GM23248 (cell line): Measurements from ENCODE around the gene HSPA1A. TPM values are rescaled to one million over a fixed set of nuclear protein-coding genes. Genes with fewer than 3 reads are reported as not detected.
"Not testable (repeated sequence)": the region's sequence is repeated elsewhere in the genome, so short reads cannot be mapped to it uniquely, and the experiment has no call there.

Source experiments
- DNase-seq: peaks from one replicate; pipeline ENCODE4 v3.0.0-alpha.2; 2015
- H2AFZ ChIP-seq: fragments of 200-600 bp; sonication (generic); 2 replicates; pipeline ENCODE4 v1.6.1; 2016; ENCODE audit warnings: antibody characterized with exemption
- H3F3A ChIP-seq: fragments of 200-600 bp; sonication (generic); 2 replicates; pipeline ENCODE4 v1.6.1; 2016; ENCODE audit warnings: mild to moderate bottlenecking, antibody characterized with exemption, mixed run types; ENCODE audit not compliant: insufficient read depth
- H3K27ac ChIP-seq: fragments of 200-600 bp; sonication (generic); 2 replicates; pipeline ENCODE4 v1.5.1; 2016; ENCODE audit warnings: mild to moderate bottlenecking
- H3K27me3 ChIP-seq: fragments of 200-600 bp; sonication (generic); replicated peaks from 2 replicates; pipeline ENCODE4 v1.6.1; 2016; ENCODE audit warnings: mild to moderate bottlenecking; ENCODE audit not compliant: insufficient read depth
- H3K36me3 ChIP-seq: fragments of 200-600 bp; sonication (generic); 2 replicates; pipeline ENCODE4 v1.6.1; 2016; ENCODE audit warnings: low read depth, mild to moderate bottlenecking
- H3K4me1 ChIP-seq: fragments of 200-600 bp; sonication (generic); 2 replicates; pipeline ENCODE4 v1.6.1; 2016; ENCODE audit warnings: mild to moderate bottlenecking; ENCODE audit not compliant: insufficient read depth
- H3K4me2 ChIP-seq: fragments of 200-600 bp; sonication (generic); one replicate; pipeline ENCODE4 v1.6.1; 2016; ENCODE audit warnings: mild to moderate bottlenecking; ENCODE audit not compliant: unreplicated experiment
- H3K4me3 ChIP-seq: fragments of 200-600 bp; sonication (generic); 2 replicates; pipeline ENCODE4 v1.5.1; 2016; ENCODE audit warnings: mild to moderate bottlenecking
- H3K79me2 ChIP-seq: fragments of 200-600 bp; sonication (generic); 2 replicates; pipeline ENCODE4 v1.6.1; 2016; ENCODE audit warnings: mild to moderate bottlenecking; ENCODE audit not compliant: insufficient read depth
- H3K9ac ChIP-seq: fragments of 200-600 bp; sonication (generic); 2 replicates; pipeline ENCODE4 v1.6.1; 2016; ENCODE audit warnings: mild to moderate bottlenecking
- H3K9me2 ChIP-seq: fragments of 200-600 bp; sonication (generic); 2 replicates; pipeline ENCODE4 v1.6.1; 2016; ENCODE audit warnings: mixed run types, mild to moderate bottlenecking, moderate library complexity; ENCODE audit not compliant: insufficient read depth
- H3K9me3 ChIP-seq: fragments of 200-600 bp; sonication (generic); one replicate; pipeline ENCODE4 v1.6.1; 2017; ENCODE audit warnings: low read depth
- H4K20me1 ChIP-seq: fragments of 200-600 bp; sonication (generic); 2 replicates; pipeline ENCODE4 v1.6.0; 2016; ENCODE audit not compliant: insufficient read depth
- EZH2 ChIP-seq: fragments of 200-600 bp; sonication (generic); IDR thresholded peaks from 2 replicates; pipeline ENCODE4 v1.6.1; 2018; ENCODE audit warnings: antibody characterized with exemption, mild to moderate bottlenecking; ENCODE audit not compliant: insufficient read depth, poor library complexity, severe bottlenecking
- EZH2phosphoT487 ChIP-seq: fragments of 200-600 bp; sonication (generic); IDR thresholded peaks from 2 replicates; pipeline ENCODE4 v1.6.1; 2018; ENCODE audit warnings: antibody characterized with exemption, moderate library complexity, mild to moderate bottlenecking, low read depth; ENCODE audit not compliant: insufficient read depth
- WGBS, 2 experiments: methylation state at CpG; one replicate each; pipeline ENCODE4 v1.1.6; 2015 to 2017; ENCODE audit warnings: low lambda C conversion rate in 2 of 2, low coverage in 1 of 2; ENCODE audit errors: missing lambda C conversion rate in 2 of 2; 5-methylcytosine and 5-hydroxymethylcytosine counted together
- in situ Hi-C: fragments of 300-500 bp; cut with MboI; formaldehyde crosslinking; loops from 2 replicates; pipeline ENCODE4 v1.15.0; 2020
- polyA plus RNA-seq: library from polyadenylated mRNA; unstranded; fragments of >200 nt; fragmentation: Nextera tagmentation; extraction: Ambion mirVana; gene quantifications from 2 replicates; pipeline ENCODE4 v1.2.1, GENCODE V29; 2016
- total RNA-seq: library from RNA; depleted of rRNA; stranded (reverse); fragments of >200 nt; shearing (Covaris generic); gene quantifications from 2 replicates; pipeline ENCODE4 v1.2.3, GENCODE V29; 2014

The HSPA1A gene
- total and polyA plus RNA-seq, 2 experiments from 2014 or later: 67.5 to 107 TPM

GRCh38 chr6:31860349-31860748, 45.0 kb downstream of the HSPA1A start:
- H3K27me3 ChIP-seq: no peaks in the 10 kb centered on the region
- no peaks in the 10 kb centered on the region for H4K20me1 ChIP-seq
- H3K9ac ChIP-seq: no peak overlapping the region
- H3K79me2 ChIP-seq: peaks cover 11% of the 10 kb centered on the region
- H3K9me3 ChIP-seq: no peaks in the 10 kb centered on the region
- peaks cover 11% of the 10 kb centered on the region for H3K4me1 ChIP-seq
- DNase-seq: no peak
- no peak for TF ChIP-seq EZH2phosphoT487
- TF ChIP-seq EZH2: no peak
- in situ Hi-C loops: no loop called here
- no peak overlapping the region for H3K4me2 ChIP-seq
- 87 to 89% methylated on average over 13 of the region's 13 CpGs for WGBS, 2 experiments
- H2AFZ ChIP-seq: no peak overlapping the region
- H3F3A ChIP-seq: 0 out of 2 replicates have a peak, but pooled peaks cover 7% of the 10 kb centered on the region
- H3K36me3 ChIP-seq: no peaks in the 10 kb centered on the region; the same call in 1 of the 2 replicates
- H3K27ac ChIP-seq: no peak overlapping the region
- H3K9me2 ChIP-seq: no peaks in the 10 kb centered on the region
- no peak overlapping the region for H3K4me3 ChIP-seq

- TF ChIP-seq EZH2phosphoT487: no peak
- TF ChIP-seq EZH2: no peak
- H3K79me2 ChIP-seq: peaks cover 11% of the 10 kb centered on the region
- H3K27me3 ChIP-seq: no peaks in the 10 kb centered on the region
- no peaks in the 10 kb centered on the region for H3K9me2 ChIP-seq
- H3K4me2 ChIP-seq: no peak overlapping the region
- no peaks in the 10 kb centered on the region for H4K20me1 ChIP-seq
- DNase-seq: no peak
- peaks cover 11% of the 10 kb centered on the region for H3K4me1 ChIP-seq
- 0 out of 2 replicates have a peak, but pooled peaks cover 7% of the 10 kb centered on the region for H3F3A ChIP-seq
- WGBS, 2 experiments: 89 to 90% methylated on average over 7 of the region's 7 CpGs
- no peak overlapping the region for H3K9ac ChIP-seq
- H3K27ac ChIP-seq: no peak overlapping the region
- no peak overlapping the region for H2AFZ ChIP-seq
- no peaks in the 10 kb centered on the region; the same call in 1 of the 2 replicates for H3K36me3 ChIP-seq
- H3K9me3 ChIP-seq: no peaks in the 10 kb centered on the region
- in situ Hi-C loops: no loop called here
- H3K4me3 ChIP-seq: no peak overlapping the region
These were observed 45.8 kb downstream of the HSPA1A start for GRCh38 chr6:31861150-31861549.

- in situ Hi-C loops: no loop called here
- TF ChIP-seq EZH2phosphoT487 (no peak), EZH2 (no peak)
- peak overlapping the region; percentile 80 for H2AFZ ChIP-seq
- 23 to 34% methylated on average over 13 to 17 of the region's 17 CpGs for WGBS, 2 experiments
- peak overlapping the region; percentile 90 for H3K4me3 ChIP-seq
- peaks cover 11% of the 10 kb centered on the region for H3K4me1 ChIP-seq
- H3K4me2 ChIP-seq: peak overlapping the region; percentile 96
- peak overlapping the region; percentile 82 for H3K9ac ChIP-seq
- no peak overlapping the region for H3K27ac ChIP-seq
- H3K27me3 ChIP-seq: no peaks in the 10 kb centered on the region
- no peaks in the 10 kb centered on the region for H3K9me2 ChIP-seq
- H3K36me3 ChIP-seq: no peaks in the 10 kb centered on the region; the same call in 1 of the 2 replicates
- DNase-seq: no peak
- H3F3A ChIP-seq: 0 out of 2 replicates have a peak, but pooled peaks cover 7% of the 10 kb centered on the region
- no peaks in the 10 kb centered on the region for H4K20me1 ChIP-seq
- peaks cover 11% of the 10 kb centered on the region for H3K79me2 ChIP-seq
- no peaks in the 10 kb centered on the region for H3K9me3 ChIP-seq
These were observed 46.6 kb downstream of the HSPA1A start for GRCh38 chr6:31861919-31862343.

DNA sequence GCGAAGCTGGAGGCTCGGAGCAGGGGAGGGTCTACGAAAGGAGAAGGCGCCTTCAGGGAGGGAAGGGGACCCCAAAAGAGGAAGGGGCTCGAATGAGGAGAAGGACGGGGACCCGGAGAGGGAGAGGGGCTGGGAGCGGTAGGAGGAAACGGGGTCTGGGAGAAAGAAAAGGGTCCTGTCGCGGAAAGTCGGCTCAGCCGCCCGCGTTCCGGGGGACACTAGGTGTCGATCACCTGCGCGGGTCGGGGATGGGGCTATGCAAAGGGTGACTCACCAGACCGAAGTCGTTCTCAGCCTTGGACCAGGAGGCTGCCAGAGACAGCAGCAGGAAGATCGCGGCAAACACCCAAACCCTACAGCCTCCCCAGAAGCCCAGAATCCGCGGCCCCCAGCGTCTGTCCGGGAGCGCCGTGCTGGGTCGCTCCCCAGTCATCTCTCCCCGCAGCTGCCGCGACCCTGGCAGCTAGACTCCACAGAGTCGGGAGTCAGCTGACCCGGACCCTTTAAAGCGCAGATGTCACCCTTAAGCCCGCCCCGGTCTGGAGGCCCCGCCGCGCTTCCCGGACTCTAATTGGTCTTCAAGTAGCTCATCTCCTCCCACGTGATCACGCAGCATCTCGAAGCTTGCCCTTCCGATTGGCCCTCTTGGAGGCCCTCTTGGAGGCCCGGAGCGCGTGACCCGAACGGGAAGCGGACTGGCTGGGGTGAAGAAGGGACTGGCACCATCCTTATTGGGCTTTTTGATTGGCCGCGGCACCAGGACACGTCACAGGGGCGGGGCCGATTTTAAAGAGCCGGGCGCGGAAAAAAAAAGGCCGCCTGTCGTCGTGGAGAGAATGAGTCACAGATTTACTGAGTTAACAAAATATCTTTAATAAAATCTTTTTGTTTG, 47.2 kb downstream of the HSPA1A start, which contains the start of gene NEU1:
Gene NEU1 (minus strand): TSS at position 478 of the 892 bp plus-strand sequence. CDS start 45 bp downstream, at position 433.
- H3K36me3 ChIP-seq: no peaks in the 10 kb centered on the region; the same call in 1 of the 2 replicates
- H3K79me2 ChIP-seq: peaks cover 11% of the 10 kb centered on the region
- peak within 1 kb of the TSS; percentile 90 for H3K4me3 ChIP-seq
- H3K9me2 ChIP-seq: no peaks in the 10 kb centered on the region
- no peaks in the 10 kb centered on the region for H4K20me1 ChIP-seq
- peak; percentile 100 for DNase-seq
- TF ChIP-seq EZH2phosphoT487 (no peak), EZH2 (no peak)
- H3K27ac ChIP-seq: peak within 1 kb of the TSS; percentile 81
- 0 to 1% methylated on average over 48 to 57 of the region's 64 CpGs for WGBS, 2 experiments
- H3K4me1 ChIP-seq: peaks cover 11% of the 10 kb centered on the region
- peak within 1 kb of the TSS; percentile 94 for H2AFZ ChIP-seq
- H3K9ac ChIP-seq: peak within 1 kb of the TSS; percentile 82
- no peaks in the 10 kb centered on the region for H3K9me3 ChIP-seq
- in situ Hi-C loops: no loop called here
- no peaks in the 10 kb centered on the region for H3K27me3 ChIP-seq
- H3F3A ChIP-seq: 0 out of 2 replicates have a peak, but pooled peaks cover 7% of the 10 kb centered on the region
- H3K4me2 ChIP-seq: peak within 1 kb of the TSS; percentile 96

DNA sequence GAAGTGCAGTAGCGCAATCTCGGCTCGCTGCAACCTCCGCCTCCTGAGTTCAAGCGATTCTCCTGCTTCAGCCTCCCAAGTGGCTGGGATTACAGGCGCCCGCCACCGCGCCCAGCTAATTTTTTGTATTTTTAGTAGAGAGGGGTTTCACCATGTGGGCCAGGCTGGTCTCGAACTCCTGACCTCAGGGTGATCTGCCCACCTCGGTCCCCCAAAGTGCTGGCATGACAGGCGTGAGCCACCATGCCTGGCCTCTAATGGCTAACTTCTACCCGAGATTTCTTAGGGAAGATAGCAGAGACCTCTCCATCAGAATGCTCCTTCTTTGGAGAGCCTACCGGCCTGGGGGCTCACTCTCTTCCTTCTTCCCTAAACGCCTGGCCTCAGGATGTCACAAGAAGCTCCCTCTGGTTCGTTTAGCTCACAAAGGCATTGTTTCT, 48.8 kb downstream of the HSPA1A start:
- H3K79me2 ChIP-seq: peaks cover 11% of the 10 kb centered on the region
- H2AFZ ChIP-seq: peak overlapping the region; percentile 94
- H3K9me3 ChIP-seq, H3K27me3 ChIP-seq, H4K20me1 ChIP-seq, in situ Hi-C loops, H3F3A ChIP-seq, H3K9me2 ChIP-seq, DNase-seq, H3K36me3 ChIP-seq: not testable (repeated sequence)
- peak overlapping the region; percentile 76 for H3K9ac ChIP-seq
- peak overlapping the region; percentile 88 for H3K4me2 ChIP-seq
- H3K27ac ChIP-seq: peak overlapping the region; percentile 81
- peaks cover 11% of the 10 kb centered on the region for H3K4me1 ChIP-seq
- WGBS, 2 experiments: 5 to 7% methylated on average over 16 of the region's 16 CpGs
- H3K4me3 ChIP-seq: peak overlapping the region; percentile 90
